CD4-positive, alpha-beta T cell (primary cell): Measurements from ENCODE around the gene RAB3GAP1. TPM values are rescaled to one million over a fixed set of nuclear protein-coding genes. Genes with fewer than 3 reads are reported as not detected.

Experiments
- ATAC-seq: fragments of 200-7000 bp; cut with Tn5 transposase; one replicate; pipeline ENCODE4 v1.10.0; 2022; ENCODE audit warnings: mild to moderate bottlenecking; ENCODE audit not compliant: poor library complexity
- CTCF ChIA-PET: fragments of 350-600 bp; sonication (Branson Sonifier 250); formaldehyde crosslinking; loops from one replicate; lab custom pipeline; 2021; ENCODE audit warnings: antibody characterized with exemption, inconsistent platforms; lab: Charles Lee
- POLR2A ChIA-PET: fragments of 350-600 bp; sonication (Branson Sonifier 250); formaldehyde crosslinking; loops from one replicate; lab custom pipeline; 2021; ENCODE audit warnings: antibody characterized with exemption, inconsistent platforms; lab: Charles Lee
- DNase-seq, 14 experiments: peaks; one replicate each; pipeline ENCODE4 v3.0.0-alpha.2; 2013 to 2020; ENCODE audit warnings: mixed read lengths in 2 of 14
- H3K27ac ChIP-seq, 2 donors: one replicate each; pipeline versions ENCODE4 v1.5.1 to v1.7.0; 2013; ENCODE audit warnings: low read length in 2 of 2, low read depth in 1 of 2, mild to moderate bottlenecking in 1 of 2
- H3K27me3 ChIP-seq, 2 experiments: 1 replicate in 1 of 2; 2 replicates in 1 of 2; pipeline versions ENCODE4 v1.6.1 to v1.7.0; 2013; ENCODE audit warnings: low read length in 2 of 2, control low read depth in 1 of 2, mild to moderate bottlenecking in 1 of 2, moderate library complexity in 1 of 2; ENCODE audit not compliant: insufficient read depth in 2 of 2, control insufficient read depth in 1 of 2
- H3K36me3 ChIP-seq: one replicate; pipeline ENCODE4 v1.6.1; 2013; ENCODE audit warnings: low read length, control low read depth; ENCODE audit not compliant: insufficient read depth
- H3K4me1 ChIP-seq: one replicate; pipeline ENCODE4 v1.6.1; 2013; ENCODE audit warnings: low read length, control low read depth; ENCODE audit not compliant: insufficient read depth
- H3K4me3 ChIP-seq: one replicate; pipeline ENCODE4 v1.5.1; 2013; ENCODE audit warnings: mild to moderate bottlenecking, low read length, moderate library complexity
- H3K9me3 ChIP-seq, 2 experiments: 1 replicate in 1 of 2; 2 replicates in 1 of 2; pipeline versions ENCODE4 v1.6.1 to v1.7.0; 2013; ENCODE audit warnings: low read length in 2 of 2, mild to moderate bottlenecking in 2 of 2, control low read depth in 1 of 2, moderate library complexity in 1 of 2; ENCODE audit not compliant: control insufficient read depth in 1 of 2, insufficient read depth in 1 of 2
- H3K27ac Mint-ChIP-seq: one replicate; pipeline ENCODE4 v1.8.0; 2020; ENCODE audit warnings: mixed read lengths
- H3K27me3 Mint-ChIP-seq: one replicate; pipeline ENCODE4 v1.8.0; 2021; ENCODE audit warnings: mixed read lengths
- H3K36me3 Mint-ChIP-seq: one replicate; pipeline ENCODE4 v1.8.0; 2021; ENCODE audit warnings: low read depth, mixed read lengths
- H3K4me1 Mint-ChIP-seq: one replicate; pipeline ENCODE4 v1.8.0; 2021; ENCODE audit warnings: low read depth, mixed read lengths
- H3K4me3 Mint-ChIP-seq: one replicate; pipeline ENCODE4 v1.8.0; 2020; ENCODE audit warnings: mild to moderate bottlenecking, mixed read lengths
- H3K9me3 Mint-ChIP-seq: one replicate; pipeline ENCODE4 v1.8.0; 2020; ENCODE audit warnings: mixed read lengths
- intact Hi-C, 2 experiments: fragments of 100-400 bp; cut with DNase I in 1 of 2; cut with micrococcal nuclease in 1 of 2; formaldehyde crosslinking; loops; one replicate each; pipeline versions ENCODE4 v1.15.1 to v1.9.0; 2023 to 2025; cut with DNase I, micrococcal nuclease
- total RNA-seq, 174 experiments: library from RNA in 2 of 174; stranded (reverse) in 2 of 174; gene quantifications; one replicate each; pipeline ENCODE4 v1.2.3 and lab custom pipeline; 2021 to 2026
- TF ChIP-seq, protein P1 (sequence below): fragments of 200-600 bp; IDR thresholded peaks from one replicate; pipeline ENCODE4 v1.8.0; 2022; ENCODE audit warnings: antibody characterized with exemption, mild to moderate bottlenecking

The RAB3GAP1 gene
- total RNA-seq, 2 experiments from 2014 or later: 35.9 to 37.0 TPM

DNA sequence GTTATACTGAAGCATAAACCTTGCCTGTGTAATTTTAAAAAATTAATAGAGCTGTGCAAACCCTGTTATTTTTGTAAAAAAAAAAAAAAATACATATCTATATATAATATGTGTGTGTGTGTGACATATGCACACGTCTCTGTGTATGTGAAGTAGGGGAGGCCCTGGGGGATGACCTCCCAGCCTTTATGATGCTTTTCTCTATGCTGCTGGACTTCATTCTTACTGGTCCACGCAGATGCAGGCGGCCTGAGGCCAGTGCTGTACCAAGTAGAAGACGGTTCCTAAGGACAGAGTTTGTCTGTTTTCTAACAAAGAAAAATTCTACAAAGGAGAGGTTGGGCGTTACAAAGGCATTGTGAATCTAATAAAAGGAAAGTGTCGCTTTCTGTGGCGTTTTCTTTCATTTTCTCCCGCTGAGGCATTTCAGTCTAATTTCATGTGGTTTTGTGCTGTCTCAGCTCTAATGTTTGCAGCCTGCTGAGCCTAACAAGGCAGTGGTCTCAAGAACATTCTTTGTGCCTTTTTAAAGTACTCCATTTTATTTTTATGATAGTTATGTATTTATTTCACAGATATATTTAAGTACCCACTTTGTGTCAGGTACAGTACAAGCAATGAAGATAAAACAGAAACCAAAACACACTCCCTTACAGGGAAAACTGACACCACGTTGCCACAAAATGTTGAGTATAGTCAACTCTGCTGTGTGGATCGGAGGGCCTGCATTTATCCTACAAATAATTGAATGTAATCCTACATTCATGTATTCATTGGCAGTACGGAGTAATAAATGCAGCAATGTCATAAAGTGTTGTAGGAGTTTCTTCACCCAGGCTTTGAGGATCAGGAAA is 118.0 kb downstream of the RAB3GAP1 start:
- intact Hi-C loops: loop anchor here in 1 of 2 experiments (10.0 kb wide), 1 partner anchor 545 kb away; no protein-coding TSS in a partner anchor

DNA sequence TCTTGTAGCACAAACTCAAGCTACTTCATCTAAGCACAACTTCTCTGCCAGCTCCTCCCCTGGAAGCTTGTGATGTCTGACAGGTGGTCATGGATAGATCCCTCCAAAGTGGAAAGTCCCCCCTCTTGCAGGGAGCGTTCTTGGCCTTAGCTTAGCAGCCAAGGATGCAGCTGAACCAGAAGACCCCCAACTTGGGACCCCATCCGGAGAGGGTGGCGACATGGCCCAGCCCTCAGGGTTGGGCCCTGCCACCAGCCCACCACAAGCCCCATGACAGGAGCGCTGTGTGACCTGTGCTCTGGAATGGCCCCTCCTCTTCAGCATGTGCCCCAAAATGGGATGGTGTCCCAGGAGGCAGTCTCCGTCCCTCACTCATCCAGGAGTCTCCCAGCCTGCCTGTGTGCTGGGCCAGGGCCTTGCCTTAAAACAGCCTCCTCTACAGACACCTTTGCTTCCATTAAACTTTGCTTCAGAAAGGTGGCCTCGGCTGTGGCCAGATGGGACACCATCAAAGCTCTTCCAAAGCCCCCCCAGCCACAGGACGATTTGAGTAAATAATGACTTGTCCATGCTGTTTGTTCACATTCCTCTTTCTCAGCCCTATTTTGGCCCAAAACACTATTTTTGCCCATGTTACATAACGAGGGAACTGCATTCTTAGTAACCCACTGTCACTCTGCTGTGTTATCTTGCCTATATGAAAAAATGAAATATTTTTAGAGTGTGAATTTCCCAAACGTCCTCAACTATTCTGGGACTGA is 122.1 kb downstream of the RAB3GAP1 start:
- H3K27me3 ChIP-seq: no peaks in the 10 kb centered on the region
- intact Hi-C loops: no loop called here
- peaks cover 87% of the 10 kb centered on the region for H3K36me3 Mint-ChIP-seq
- ATAC-seq: no peak
- no peak overlapping the region for H3K4me3 Mint-ChIP-seq
- no peak overlapping the region for H3K27ac Mint-ChIP-seq
- H3K9me3 Mint-ChIP-seq: peaks cover 6% of the 10 kb centered on the region
- H3K27me3 Mint-ChIP-seq: no peaks in the 10 kb centered on the region
- DNase-seq: no peak
- H3K27ac ChIP-seq: no peak overlapping the region
- CTCF ChIA-PET: no interaction called here
- H3K9me3 ChIP-seq: no peaks in the 10 kb centered on the region
- POLR2A ChIA-PET: no interaction called here
- H3K4me1 Mint-ChIP-seq: no peaks in the 10 kb centered on the region
- no peak overlapping the region for H3K4me3 ChIP-seq
- H3K36me3 ChIP-seq: peaks cover 45% of the 10 kb centered on the region
- TF ChIP-seq, protein P1, sequence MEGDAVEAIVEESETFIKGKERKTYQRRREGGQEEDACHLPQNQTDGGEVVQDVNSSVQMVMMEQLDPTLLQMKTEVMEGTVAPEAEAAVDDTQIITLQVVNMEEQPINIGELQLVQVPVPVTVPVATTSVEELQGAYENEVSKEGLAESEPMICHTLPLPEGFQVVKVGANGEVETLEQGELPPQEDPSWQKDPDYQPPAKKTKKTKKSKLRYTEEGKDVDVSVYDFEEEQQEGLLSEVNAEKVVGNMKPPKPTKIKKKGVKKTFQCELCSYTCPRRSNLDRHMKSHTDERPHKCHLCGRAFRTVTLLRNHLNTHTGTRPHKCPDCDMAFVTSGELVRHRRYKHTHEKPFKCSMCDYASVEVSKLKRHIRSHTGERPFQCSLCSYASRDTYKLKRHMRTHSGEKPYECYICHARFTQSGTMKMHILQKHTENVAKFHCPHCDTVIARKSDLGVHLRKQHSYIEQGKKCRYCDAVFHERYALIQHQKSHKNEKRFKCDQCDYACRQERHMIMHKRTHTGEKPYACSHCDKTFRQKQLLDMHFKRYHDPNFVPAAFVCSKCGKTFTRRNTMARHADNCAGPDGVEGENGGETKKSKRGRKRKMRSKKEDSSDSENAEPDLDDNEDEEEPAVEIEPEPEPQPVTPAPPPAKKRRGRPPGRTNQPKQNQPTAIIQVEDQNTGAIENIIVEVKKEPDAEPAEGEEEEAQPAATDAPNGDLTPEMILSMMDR: no peak
- H3K4me1 ChIP-seq: no peaks in the 10 kb centered on the region

More for the DNA sequence above, 118.0 kb downstream of the RAB3GAP1 start:
- H3K9me3 Mint-ChIP-seq: no peaks in the 10 kb centered on the region
- ATAC-seq: no peak
- H3K4me3 ChIP-seq: no peak overlapping the region
- peaks cover 98% of the 10 kb centered on the region for H3K36me3 Mint-ChIP-seq
- H3K27me3 Mint-ChIP-seq: no peaks in the 10 kb centered on the region
- ChIA-PET POLR2A (no interaction called here), CTCF (no interaction called here)
- no peak overlapping the region for H3K4me3 Mint-ChIP-seq
- peaks cover 63% of the 10 kb centered on the region for H3K36me3 ChIP-seq
- H3K9me3 ChIP-seq: no peaks in the 10 kb centered on the region
- no peaks in the 10 kb centered on the region for H3K4me1 Mint-ChIP-seq
- H3K27ac ChIP-seq: no peak overlapping the region
- TF ChIP-seq, protein P1: no peak
- no peak overlapping the region for H3K27ac Mint-ChIP-seq
- H3K4me1 ChIP-seq: no peaks in the 10 kb centered on the region
- DNase-seq: peak in 1 of 14 experiments; percentile 7
- no peaks in the 10 kb centered on the region for H3K27me3 ChIP-seq

DNA sequence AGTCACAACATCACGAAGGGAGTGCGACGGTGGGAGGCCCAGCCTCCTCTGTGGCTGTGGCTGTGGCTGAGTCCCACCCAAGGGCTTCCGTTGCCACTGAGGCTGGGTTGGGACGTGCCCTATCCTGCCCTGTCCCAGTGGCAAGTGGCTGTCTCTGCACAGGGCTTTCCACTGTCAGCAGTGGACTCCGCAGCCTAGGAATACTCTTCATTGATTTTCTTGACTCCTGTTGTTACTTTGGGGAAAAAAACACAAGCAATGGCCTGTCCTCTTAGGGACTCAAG is 122.7 kb downstream of the RAB3GAP1 start:
- H3K27me3 Mint-ChIP-seq: no peaks in the 10 kb centered on the region
- H3K4me1 Mint-ChIP-seq: no peaks in the 10 kb centered on the region
- Histone ChIP-seq H3K4me1 (no peaks in the 10 kb centered on the region), H3K27me3 (no peaks in the 10 kb centered on the region), H3K36me3 (peaks cover 42% of the 10 kb centered on the region), H3K4me3 (no peak overlapping the region), H3K9me3 (no peaks in the 10 kb centered on the region), H3K27ac (no peak overlapping the region)
- H3K9me3 Mint-ChIP-seq: peaks cover 6% of the 10 kb centered on the region
- CTCF ChIA-PET: no interaction called here
- H3K36me3 Mint-ChIP-seq: peaks cover 82% of the 10 kb centered on the region
- intact Hi-C loops: no loop called here
- no peak for ATAC-seq
- no peak for DNase-seq
- H3K27ac Mint-ChIP-seq: no peak overlapping the region
- no peak overlapping the region for H3K4me3 Mint-ChIP-seq
- POLR2A ChIA-PET: no interaction called here
- TF ChIP-seq, protein P1: no peak
